ENCODE results near the gene TRA2B.

GRCh38 chr3:185924375-185924774, 13.4 kb downstream of the TRA2B start:
- no peak for TF ChIP-seq CTCF (IDR thresholded peaks at IDR 0.05)
- TF ChIP-seq POLR2AphosphoS5 (IDR thresholded peaks at IDR 0.05) = no peak
- TF ChIP-seq POLR2A (IDR thresholded peaks at IDR 0.05) = no peak
- TF ChIP-seq EP300 (IDR thresholded peaks at IDR 0.05) = no peak
